ENCODE measurements around the gene IGFBPL1. TPM values are rescaled to one million over a fixed set of nuclear protein-coding genes. Genes with fewer than 3 reads are reported as not detected.

The IGFBPL1 gene
- total and polyA plus RNA-seq, 10 of the 15 experiments (the other 5 are each of a cell fraction or from before 2014, with no cell fraction given): 0.25 TPM; not detected in 9

DNA sequence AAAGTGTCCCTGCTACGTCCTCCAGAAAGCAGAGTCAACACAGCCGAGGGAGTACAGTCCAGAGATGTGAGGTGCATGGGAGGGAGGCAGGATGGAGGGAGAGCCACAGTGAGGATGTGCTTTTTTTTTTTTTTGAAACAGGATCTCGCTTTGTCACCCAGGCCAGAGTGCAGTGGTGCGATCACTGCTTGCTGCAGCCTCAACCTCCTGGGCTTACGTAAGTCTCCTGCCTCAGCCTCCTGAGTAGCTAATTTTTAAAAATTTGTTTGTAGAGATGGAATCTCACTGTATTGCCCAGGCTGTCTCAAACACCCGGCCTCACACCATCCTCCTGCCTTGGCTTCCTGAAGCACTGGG lies 65.0 kb downstream of the IGFBPL1 start (continued):
- TF ChIP-seq, protein P1, sequence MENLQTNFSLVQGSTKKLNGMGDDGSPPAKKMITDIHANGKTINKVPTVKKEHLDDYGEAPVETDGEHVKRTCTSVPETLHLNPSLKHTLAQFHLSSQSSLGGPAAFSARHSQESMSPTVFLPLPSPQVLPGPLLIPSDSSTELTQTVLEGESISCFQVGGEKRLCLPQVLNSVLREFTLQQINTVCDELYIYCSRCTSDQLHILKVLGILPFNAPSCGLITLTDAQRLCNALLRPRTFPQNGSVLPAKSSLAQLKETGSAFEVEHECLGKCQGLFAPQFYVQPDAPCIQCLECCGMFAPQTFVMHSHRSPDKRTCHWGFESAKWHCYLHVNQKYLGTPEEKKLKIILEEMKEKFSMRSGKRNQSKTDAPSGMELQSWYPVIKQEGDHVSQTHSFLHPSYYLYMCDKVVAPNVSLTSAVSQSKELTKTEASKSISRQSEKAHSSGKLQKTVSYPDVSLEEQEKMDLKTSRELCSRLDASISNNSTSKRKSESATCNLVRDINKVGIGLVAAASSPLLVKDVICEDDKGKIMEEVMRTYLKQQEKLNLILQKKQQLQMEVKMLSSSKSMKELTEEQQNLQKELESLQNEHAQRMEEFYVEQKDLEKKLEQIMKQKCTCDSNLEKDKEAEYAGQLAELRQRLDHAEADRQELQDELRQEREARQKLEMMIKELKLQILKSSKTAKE (IDR thresholded peaks at IDR 0.05; ENCODE audit: low read depth, poor library complexity, severe bottlenecking): no peak
- TF ChIP-seq CHD4 (IDR thresholded peaks at IDR 0.05) (no peak), DPF2 (IDR thresholded peaks at IDR 0.05) (no peak), BCL11A (IDR thresholded peaks at IDR 0.05; ENCODE audit: low read depth, low read length) (no peak), SUPT20H (IDR thresholded peaks at IDR 0.05; ENCODE audit: borderline replicate concordance, control insufficient read depth, low read depth, low read length) (no peak), NBN (IDR thresholded peaks at IDR 0.05) (no peak), BHLHE40 (IDR thresholded peaks at IDR 0.05; ENCODE audit: borderline replicate concordance in 1 of 2, low read depth in 2 of 2, low read length in 1 of 2) (no peak)
- TF ChIP-seq, protein P2, sequence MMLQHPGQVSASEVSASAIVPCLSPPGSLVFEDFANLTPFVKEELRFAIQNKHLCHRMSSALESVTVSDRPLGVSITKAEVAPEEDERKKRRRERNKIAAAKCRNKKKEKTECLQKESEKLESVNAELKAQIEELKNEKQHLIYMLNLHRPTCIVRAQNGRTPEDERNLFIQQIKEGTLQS (IDR thresholded peaks at IDR 0.05; ENCODE audit: borderline replicate concordance, extremely low read depth, low read depth, low read length): no peak

DNA sequence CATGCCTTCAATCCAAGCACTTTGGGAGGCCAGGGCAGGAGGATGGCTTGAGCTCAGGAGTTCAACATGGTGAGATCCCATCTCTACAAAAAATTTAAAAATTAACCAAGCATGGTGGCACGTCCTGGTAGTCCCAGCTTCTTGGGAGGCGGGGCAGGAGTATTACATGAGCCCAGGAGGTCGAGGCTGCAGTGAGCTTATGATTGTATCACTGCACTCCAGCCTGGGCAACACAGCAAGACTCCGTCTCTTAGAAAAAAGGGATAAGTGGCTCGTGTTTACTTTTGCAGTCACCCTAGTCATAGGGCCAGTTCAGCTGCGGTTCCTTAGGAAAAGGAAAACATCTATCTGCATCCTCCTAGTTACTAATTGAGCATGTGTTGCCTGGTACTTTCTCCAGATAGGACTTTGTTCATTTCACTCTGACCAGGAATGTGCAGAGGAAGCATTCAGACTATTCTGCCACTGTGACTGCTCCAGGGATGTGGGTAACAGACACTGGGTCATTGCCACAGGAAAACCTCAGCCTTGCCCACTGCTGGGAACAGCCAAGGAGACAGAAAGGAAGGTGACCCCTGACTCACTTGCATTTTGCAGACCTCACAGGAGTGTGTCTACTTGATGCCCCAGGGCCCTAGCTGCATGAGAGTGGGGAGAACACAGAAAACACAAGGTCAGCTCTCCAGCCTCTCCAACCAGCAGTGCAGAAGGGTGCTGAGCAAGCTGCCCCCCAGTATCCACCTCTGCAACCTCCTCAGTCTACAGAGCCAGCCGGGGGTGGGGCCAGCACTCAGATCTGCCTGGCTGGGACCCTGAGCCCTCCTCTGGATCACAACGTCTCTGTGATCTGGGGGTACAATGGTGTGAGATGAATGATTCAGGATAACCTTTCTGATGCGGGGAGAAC lies 65.6 kb downstream of the IGFBPL1 start:
- WGBS (ENCODE audit: insufficient coverage, insufficient replicate concordance, low lambda C conversion rate, missing lambda C conversion rate): 11% methylated on average over 9 of the region's 9 CpGs
- ChIA-PET RAD21 (ENCODE audit: unreplicated experiment) (no interaction called here), CTCF (interaction anchor here (1.0 to 10.7 kb wide), 5 partner anchors 9 to 446 kb away, joined by 3 to 120 read pairs (median 4); no protein-coding TSS in a partner anchor)
- TF ChIP-seq, protein P3, sequence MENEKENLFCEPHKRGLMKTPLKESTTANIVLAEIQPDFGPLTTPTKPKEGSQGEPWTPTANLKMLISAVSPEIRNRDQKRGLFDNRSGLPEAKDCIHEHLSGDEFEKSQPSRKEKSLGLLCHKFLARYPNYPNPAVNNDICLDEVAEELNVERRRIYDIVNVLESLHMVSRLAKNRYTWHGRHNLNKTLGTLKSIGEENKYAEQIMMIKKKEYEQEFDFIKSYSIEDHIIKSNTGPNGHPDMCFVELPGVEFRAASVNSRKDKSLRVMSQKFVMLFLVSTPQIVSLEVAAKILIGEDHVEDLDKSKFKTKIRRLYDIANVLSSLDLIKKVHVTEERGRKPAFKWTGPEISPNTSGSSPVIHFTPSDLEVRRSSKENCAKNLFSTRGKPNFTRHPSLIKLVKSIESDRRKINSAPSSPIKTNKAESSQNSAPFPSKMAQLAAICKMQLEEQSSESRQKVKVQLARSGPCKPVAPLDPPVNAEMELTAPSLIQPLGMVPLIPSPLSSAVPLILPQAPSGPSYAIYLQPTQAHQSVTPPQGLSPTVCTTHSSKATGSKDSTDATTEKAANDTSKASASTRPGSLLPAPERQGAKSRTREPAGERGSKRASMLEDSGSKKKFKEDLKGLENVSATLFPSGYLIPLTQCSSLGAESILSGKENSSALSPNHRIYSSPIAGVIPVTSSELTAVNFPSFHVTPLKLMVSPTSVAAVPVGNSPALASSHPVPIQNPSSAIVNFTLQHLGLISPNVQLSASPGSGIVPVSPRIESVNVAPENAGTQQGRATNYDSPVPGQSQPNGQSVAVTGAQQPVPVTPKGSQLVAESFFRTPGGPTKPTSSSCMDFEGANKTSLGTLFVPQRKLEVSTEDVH (IDR thresholded peaks at IDR 0.05; ENCODE audit: low read depth, partially characterized antibody): no peak
- TF ChIP-seq, protein P4, sequence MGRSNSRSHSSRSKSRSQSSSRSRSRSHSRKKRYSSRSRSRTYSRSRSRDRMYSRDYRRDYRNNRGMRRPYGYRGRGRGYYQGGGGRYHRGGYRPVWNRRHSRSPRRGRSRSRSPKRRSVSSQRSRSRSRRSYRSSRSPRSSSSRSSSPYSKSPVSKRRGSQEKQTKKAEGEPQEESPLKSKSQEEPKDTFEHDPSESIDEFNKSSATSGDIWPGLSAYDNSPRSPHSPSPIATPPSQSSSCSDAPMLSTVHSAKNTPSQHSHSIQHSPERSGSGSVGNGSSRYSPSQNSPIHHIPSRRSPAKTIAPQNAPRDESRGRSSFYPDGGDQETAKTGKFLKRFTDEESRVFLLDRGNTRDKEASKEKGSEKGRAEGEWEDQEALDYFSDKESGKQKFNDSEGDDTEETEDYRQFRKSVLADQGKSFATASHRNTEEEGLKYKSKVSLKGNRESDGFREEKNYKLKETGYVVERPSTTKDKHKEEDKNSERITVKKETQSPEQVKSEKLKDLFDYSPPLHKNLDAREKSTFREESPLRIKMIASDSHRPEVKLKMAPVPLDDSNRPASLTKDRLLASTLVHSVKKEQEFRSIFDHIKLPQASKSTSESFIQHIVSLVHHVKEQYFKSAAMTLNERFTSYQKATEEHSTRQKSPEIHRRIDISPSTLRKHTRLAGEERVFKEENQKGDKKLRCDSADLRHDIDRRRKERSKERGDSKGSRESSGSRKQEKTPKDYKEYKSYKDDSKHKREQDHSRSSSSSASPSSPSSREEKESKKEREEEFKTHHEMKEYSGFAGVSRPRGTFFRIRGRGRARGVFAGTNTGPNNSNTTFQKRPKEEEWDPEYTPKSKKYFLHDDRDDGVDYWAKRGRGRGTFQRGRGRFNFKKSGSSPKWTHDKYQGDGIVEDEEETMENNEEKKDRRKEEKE (IDR thresholded peaks at IDR 0.05): no peak
- TF ChIP-seq HDAC6 (IDR thresholded peaks at IDR 0.05; ENCODE audit: unreplicated experiment): no peak

More for the DNA sequence above, 65.6 kb downstream of the IGFBPL1 start:
- Histone ChIP-seq H3K4me2 (ENCODE audit: control insufficient read depth, insufficient read depth) (no peak overlapping the region), H3K36me3 (ENCODE audit: control insufficient read depth in 2 of 2, insufficient read depth in 2 of 2, low read length in 1 of 2) (no peaks in the 10 kb centered on the region), H2AFZ (ENCODE audit: control insufficient read depth, low read depth, low read length) (no peak overlapping the region), H3K4me3 (no peak overlapping the region), H4K20me1 (ENCODE audit: control insufficient read depth, insufficient read depth) (no peaks in the 10 kb centered on the region), H3K27ac (ENCODE audit: control insufficient read depth, insufficient read depth) (no peak overlapping the region), H3K79me2 (ENCODE audit: control insufficient read depth, insufficient read depth, low read length) (no peaks in the 10 kb centered on the region), H3K27me3 (replicated peaks in 1 of 2; ENCODE audit: control insufficient read depth in 2 of 2, insufficient read depth in 2 of 2, low read length in 1 of 2) (no peaks in the 10 kb centered on the region), H3K9me3 (replicated peaks; ENCODE audit: control insufficient read depth, insufficient read depth, low read length) (no peaks in the 10 kb centered on the region), H3K9ac (ENCODE audit: control insufficient read depth, insufficient read depth, low read length) (no peak overlapping the region), H3K4me1 (ENCODE audit: control insufficient read depth, insufficient read depth, low read length) (no peaks in the 10 kb centered on the region)
- in situ Hi-C loops (cut with MboI) (no loop called here), intact Hi-C loops (cut with micrococcal nuclease; ENCODE audit: unreplicated experiment) (no loop called here)
- BruUV-seq (replicated peaks): no TSS peak
- no peak for FAIRE-seq
- ATAC-seq: no peak
- ChIA-PET POLR2A (interaction anchor here (1.2 to 1.5 kb wide), 2 partner anchors 194 to 447 kb away, joined by 3 read pairs; no protein-coding TSS in a partner anchor), SMC1A (ENCODE audit: uncharacterized antibody, unreplicated experiment) (interaction anchor here (0.5 to 3.8 kb wide), 8 partner anchors 8 to 586 kb away, joined by 3 to 19 read pairs (median 4); no protein-coding TSS in a partner anchor)
- no peak for DNase-seq (ENCODE audit: low read depth, low spot score)
